Tongue (tissue), 2 donors: ENCODE results near the gene MEIG1. TPM values are rescaled to one million over a fixed set of nuclear protein-coding genes. Genes with fewer than 3 reads are reported as not detected.
A peak's percentile ranks its signal among the peaks of the same experiment; 100 is the strongest.
"Not testable (repeated sequence)": the region's sequence is repeated elsewhere in the genome, so short reads cannot be mapped to it uniquely, and the experiment has no call there.

Source experiments
- DNase-seq: peaks from one replicate; pipeline ENCODE4 v3.0.0-alpha.2; 2015
- total RNA-seq: library from RNA; depleted of rRNA; stranded (reverse); fragments of >200 nt; gene quantifications from one replicate; pipeline ENCODE4 v1.2.3, GENCODE V29; 2014

MEIG1 gene
- total RNA-seq, 1 donor from 2014 or later = not detected

- no peak for DNase-seq
These were observed 4.3 kb upstream of the MEIG1 start for GRCh38 chr10:14954934-14955333.

GRCh38 chr10:14958872-14959220 is 342 bp upstream of the MEIG1 start:
- DNase-seq = no peak

GRCh38 chr10:14967897-14968296 is 8.7 kb downstream of the MEIG1 start:
- no peak for DNase-seq

- peak; percentile 14 for DNase-seq
These were observed 12.8 kb downstream of the MEIG1 start for GRCh38 chr10:14971867-14972448.

GRCh38 chr10:14974153-14974998 is 15.2 kb downstream of the MEIG1 start:
- not testable (repeated sequence) for DNase-seq

- DNase-seq = no peak
These were observed 16.6 kb downstream of the MEIG1 start for GRCh38 chr10:14975672-14976273.

- DNase-seq = no peak
These were observed 23.6 kb downstream of the MEIG1 start for GRCh38 chr10:14982744-14983143.

GRCh38 chr10:14989552-14989951 is 30.4 kb downstream of the MEIG1 start:
- not testable (repeated sequence) for DNase-seq

- DNase-seq = not testable (repeated sequence)
These were observed 32.0 kb downstream of the MEIG1 start for GRCh38 chr10:14991035-14991749.

- DNase-seq = not testable (repeated sequence)
These were observed 33.1 kb downstream of the MEIG1 start for GRCh38 chr10:14992336-14992735.

GRCh38 chr10:14993500-14994455 is 34.6 kb downstream of the MEIG1 start:
- not testable (repeated sequence) for DNase-seq

- DNase-seq = no peak
These were observed 36.9 kb downstream of the MEIG1 start for GRCh38 chr10:14995964-14996565.

GRCh38 chr10:15013530-15013929 is 54.3 kb downstream of the MEIG1 start:
- DNase-seq = not testable (repeated sequence)

GRCh38 chr10:15015451-15015850 is 56.3 kb downstream of the MEIG1 start:
- no peak for DNase-seq

- not testable (repeated sequence) for DNase-seq
These were observed 61.8 kb downstream of the MEIG1 start for GRCh38 chr10:15020966-15021365.

Other genes starting within 250 kb of the MEIG1 start
- 36.6 TPM for gene FAM107B, start 184.5 kb upstream of the MEIG1 start, total RNA-seq
- 4.8 TPM for gene CDNF, start 121.4 kb upstream of the MEIG1 start, total RNA-seq
- 12.5 TPM for gene HSPA14, start 121.1 kb upstream of the MEIG1 start, total RNA-seq
- gene MSANTD7, start 121.1 kb upstream of the MEIG1 start, total RNA-seq = 17.3 TPM
- gene SUV39H2, start 80.5 kb upstream of the MEIG1 start, total RNA-seq = 16.6 TPM
- gene DCLRE1C, start 5.3 kb upstream of the MEIG1 start, total RNA-seq = 7.4 TPM
- gene OLAH, start 84.6 kb downstream of the MEIG1 start, total RNA-seq = not detected
- gene ACBD7, start 129.4 kb downstream of the MEIG1 start, total RNA-seq = 1.0 TPM
- 7.2 TPM for gene RPP38, start 138.0 kb downstream of the MEIG1 start, total RNA-seq
- 20.2 TPM for gene NMT2, start 209.3 kb downstream of the MEIG1 start, total RNA-seq